Measurements from ENCODE around the gene RAB8B.

DNA sequence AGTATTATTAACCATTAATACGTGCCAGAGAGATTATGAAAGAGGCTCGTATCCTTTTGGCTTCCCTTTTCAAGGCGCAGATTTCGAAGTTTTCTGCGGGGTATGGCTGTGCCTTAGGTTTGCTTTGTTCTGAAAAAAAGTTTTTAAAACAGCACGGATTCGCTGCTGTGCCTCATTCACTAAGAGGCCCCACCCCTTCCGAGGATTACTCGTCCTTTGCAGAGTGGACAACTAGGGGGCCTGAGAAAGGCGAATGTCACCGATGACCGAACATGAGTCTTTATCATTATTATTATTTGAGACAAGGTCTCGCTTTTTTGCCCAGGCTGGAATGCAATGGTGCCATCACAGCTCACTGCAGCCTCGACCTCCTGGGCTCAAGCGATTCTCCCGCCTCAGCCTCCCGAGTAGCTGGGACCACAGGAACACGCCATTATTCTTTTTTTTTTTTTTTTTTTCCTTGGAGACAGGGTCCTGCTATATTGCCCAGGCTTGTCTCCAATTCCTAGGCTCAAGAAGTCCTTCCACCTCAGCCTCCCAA lies 31.4 kb upstream of the RAB8B start:
- no peak for TF ChIP-seq POLR2AphosphoS5 (IDR thresholded peaks at IDR 0.05; ENCODE audit: borderline replicate concordance, low read depth, low read length)
- no peak for TF ChIP-seq EZH2 (IDR thresholded peaks at IDR 0.05)

Data from SK-N-MC (cell line).